Effector CD4-positive, alpha-beta T cell (primary cell): ENCODE measurements around the gene SHMT2.

ENCODE experiments used
- DNase-seq: peaks from one replicate; pipeline ENCODE4 v3.0.0-alpha.2; 2020

SHMT2 gene

GRCh38 chr12:57198329-57198728 is 31.2 kb upstream of the SHMT2 start:
- DNase-seq: no peak

DNA sequence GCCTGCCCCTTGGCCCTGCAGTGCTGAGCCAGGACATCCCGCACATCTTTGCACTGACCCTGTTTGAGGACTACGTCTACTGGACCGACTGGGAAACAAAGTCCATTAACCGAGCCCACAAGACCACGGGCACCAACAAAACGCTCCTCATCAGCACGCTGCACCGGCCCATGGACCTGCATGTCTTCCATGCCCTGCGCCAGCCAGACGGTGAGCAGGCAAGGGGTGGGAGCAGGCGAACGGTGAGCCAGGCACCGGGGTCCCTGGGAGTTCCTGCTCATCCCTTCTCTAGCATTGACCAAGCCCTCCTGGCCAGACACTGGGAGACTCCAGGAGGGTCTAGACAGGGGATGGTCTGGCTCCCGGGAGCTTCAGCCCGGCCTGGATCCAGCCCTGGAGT is 30.3 kb upstream of the SHMT2 start:
- DNase-seq: no peak

DNA sequence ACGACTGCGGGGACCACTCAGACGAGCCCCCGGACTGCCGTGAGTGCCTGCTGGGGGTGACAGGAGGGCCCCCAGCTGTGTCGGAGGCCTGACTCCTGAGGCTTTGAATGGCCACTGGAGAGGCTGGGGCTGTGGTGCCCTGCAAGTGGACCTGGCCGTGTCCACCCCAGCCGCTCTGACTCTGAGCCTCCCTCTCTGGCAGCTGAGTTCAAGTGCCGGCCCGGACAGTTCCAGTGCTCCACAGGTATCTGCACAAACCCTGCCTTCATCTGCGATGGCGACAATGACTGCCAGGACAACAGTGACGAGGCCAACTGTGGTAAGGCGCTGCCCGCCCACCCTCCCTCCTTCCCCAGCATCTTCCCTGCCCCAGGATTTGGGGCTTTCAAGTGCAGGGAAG is 29.0 kb upstream of the SHMT2 start:
- no peak for DNase-seq

GRCh38 chr12:57201219-57201618 is 28.3 kb upstream of the SHMT2 start:
- DNase-seq: no peak

DNA sequence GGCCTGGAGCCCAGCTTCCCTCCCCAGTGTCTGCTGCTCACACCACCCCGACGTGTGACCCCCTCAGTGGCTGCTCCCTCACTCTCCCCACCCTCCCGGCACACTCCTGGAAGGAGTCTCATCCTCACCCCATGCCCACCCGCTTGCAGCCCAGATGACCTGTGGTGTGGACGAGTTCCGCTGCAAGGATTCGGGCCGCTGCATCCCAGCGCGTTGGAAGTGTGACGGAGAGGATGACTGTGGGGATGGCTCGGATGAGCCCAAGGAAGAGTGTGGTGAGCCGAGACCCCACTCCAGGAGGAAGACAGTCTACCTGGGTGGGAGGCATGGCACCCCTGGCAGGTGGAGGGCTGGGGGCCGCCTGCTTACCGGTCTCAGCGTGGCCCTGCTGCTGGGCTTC is 27.9 kb upstream of the SHMT2 start:
- no peak for DNase-seq

GRCh38 chr12:57202321-57202720 is 27.2 kb upstream of the SHMT2 start:
- DNase-seq: no peak

DNA sequence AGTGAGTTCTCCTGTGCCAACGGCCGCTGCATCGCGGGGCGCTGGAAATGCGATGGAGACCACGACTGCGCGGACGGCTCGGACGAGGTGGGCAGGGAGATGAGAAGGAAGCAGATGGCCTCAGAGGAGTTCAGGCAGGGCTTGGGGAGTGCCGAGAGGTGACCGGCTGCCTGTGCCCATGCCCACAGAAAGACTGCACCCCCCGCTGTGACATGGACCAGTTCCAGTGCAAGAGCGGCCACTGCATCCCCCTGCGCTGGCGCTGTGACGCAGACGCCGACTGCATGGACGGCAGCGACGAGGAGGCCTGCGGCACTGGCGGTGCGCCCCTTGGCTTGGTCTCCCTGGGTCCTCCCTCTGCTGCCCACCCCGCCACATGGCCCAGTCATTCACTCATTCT is 26.3 kb upstream of the SHMT2 start:
- DNase-seq: no peak

GRCh38 chr12:57203791-57204190 is 25.7 kb upstream of the SHMT2 start:
- DNase-seq: no peak

DNA sequence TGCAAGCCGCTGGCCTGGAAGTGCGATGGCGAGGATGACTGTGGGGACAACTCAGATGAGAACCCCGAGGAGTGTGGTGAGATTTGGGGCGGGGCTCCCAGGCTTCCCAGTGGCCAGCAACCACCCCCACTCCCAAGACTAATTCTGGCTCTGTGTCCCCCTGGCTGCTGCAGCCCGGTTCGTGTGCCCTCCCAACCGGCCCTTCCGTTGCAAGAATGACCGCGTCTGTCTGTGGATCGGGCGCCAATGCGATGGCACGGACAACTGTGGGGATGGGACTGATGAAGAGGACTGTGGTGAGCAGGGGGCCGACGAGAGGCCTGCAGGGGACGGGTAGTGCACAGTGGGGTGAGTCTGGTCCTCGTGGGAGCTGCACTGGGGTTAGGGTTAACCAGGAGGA is 25.1 kb upstream of the SHMT2 start:
- DNase-seq: no peak

DNA sequence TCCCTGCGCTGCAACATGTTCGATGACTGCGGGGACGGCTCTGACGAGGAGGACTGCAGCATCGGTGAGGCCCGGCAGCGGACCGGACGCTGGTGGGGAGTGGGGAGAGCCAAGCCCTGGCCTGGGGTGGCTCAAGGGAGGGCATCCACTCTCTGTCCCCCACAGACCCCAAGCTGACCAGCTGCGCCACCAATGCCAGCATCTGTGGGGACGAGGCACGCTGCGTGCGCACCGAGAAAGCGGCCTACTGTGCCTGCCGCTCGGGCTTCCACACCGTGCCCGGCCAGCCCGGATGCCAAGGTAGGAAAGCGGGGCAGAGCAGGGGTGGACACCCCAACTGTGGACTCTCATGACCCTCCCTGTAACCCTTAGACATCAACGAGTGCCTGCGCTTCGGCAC is 24.3 kb upstream of the SHMT2 start:
- no peak for DNase-seq

DNA sequence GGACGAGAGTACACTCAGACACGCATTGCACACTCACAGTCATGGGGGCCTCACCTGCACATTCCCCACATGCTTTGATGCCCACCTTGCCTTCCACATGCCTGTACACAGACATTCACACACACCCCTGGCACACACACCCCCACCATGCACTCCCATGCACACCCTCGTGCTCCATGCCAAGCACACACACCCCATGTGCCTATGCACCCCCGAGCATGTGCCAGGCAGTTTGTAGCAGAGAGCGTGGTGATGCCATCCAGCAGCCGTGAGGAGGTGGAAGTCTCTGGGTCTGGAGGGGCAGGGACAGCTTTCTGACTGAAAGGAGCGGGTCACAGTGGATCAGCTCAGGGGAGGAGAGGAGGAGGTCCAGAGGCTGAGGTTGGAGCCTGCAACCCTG is 23.6 kb upstream of the SHMT2 start:
- no peak for DNase-seq

- no peak for DNase-seq
Measured at GRCh38 chr12:57207731-57208630, 21.5 kb upstream of the SHMT2 start.

DNA sequence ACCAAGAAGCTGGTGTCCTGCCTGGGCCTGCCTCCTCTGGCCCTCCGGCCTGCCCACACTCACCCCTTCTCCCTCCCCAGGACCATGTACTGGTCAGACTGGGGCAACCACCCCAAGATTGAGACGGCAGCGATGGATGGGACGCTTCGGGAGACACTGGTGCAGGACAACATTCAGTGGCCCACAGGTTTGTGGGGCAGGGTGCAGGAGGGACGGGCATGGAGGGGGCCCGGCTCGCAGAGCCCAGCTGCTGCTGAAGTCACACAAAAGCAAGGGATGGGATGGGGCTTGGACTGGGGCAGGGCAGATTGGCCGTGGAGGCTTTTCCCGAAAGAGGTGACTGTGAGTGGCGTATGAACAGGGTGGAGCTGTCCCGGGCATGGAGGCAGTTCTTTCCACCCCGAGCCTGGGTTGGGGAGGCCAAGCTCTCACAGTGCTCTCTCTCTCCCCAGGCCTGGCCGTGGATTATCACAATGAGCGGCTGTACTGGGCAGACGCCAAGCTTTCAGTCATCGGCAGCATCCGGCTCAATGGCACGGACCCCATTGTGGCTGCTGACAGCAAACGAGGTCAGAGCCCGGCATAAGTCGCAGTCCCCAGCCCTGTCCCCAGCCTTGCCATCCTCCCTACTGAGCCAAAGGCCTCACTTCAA is 20.8 kb upstream of the SHMT2 start:
- no peak for DNase-seq

DNA sequence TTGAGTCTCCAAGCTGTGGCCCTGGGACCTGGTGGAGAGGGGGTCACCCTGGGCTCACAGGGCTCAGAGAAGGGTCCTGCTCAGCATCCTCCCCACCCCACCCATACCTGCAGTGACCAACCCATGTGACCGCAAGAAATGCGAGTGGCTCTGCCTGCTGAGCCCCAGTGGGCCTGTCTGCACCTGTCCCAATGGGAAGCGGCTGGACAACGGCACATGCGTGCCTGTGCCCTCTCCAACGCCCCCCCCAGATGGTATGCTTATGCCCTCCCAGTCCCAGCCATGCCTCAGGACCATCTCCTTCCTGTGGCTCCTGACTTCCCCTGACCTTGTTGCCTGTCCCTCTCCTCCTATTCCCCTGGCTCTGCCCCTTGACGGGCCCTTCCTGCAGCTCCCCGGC is 19.6 kb upstream of the SHMT2 start:
- DNase-seq: no peak

GRCh38 chr12:57210461-57210860 is 19.1 kb upstream of the SHMT2 start:
- DNase-seq: no peak

DNA sequence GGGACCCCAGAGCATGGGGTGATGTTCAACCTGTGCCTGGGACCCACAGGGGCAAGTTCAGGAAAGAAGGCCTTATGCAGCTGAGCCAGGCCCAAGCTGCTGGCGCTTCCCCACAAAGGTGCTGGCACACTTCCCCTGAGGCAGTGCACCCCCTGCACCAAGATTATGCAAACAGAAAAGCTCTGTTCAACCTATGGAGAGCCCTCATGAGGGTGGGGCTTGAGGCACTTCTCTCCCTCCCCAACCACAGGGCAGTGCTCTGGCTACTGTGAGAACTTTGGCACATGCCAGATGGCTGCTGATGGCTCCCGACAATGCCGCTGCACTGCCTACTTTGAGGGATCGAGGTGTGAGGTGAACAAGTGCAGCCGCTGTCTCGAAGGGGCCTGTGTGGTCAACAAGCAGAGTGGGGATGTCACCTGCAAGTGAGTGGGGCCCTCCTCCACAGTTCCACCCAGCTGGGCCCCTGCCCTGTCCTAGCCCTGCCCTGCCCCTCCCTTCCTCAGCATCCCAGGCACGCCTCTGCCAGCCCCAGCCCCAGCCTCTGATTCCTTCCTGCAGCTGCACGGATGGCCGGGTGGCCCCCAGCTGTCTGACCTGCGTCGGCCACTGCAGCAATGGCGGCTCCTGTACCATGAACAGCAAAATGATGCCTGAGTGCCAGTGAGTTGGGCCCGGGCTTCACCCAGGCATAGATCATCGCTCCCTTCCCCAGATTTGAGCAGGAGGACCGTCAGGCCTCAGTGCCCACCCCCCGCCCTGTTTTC is 18.4 kb upstream of the SHMT2 start:
- no peak for DNase-seq

- DNase-seq: no peak
Measured at GRCh38 chr12:57211791-57212700, 17.5 kb upstream of the SHMT2 start.

GRCh38 chr12:57212701-57213057 is 16.8 kb upstream of the SHMT2 start:
- no peak for DNase-seq

DNA sequence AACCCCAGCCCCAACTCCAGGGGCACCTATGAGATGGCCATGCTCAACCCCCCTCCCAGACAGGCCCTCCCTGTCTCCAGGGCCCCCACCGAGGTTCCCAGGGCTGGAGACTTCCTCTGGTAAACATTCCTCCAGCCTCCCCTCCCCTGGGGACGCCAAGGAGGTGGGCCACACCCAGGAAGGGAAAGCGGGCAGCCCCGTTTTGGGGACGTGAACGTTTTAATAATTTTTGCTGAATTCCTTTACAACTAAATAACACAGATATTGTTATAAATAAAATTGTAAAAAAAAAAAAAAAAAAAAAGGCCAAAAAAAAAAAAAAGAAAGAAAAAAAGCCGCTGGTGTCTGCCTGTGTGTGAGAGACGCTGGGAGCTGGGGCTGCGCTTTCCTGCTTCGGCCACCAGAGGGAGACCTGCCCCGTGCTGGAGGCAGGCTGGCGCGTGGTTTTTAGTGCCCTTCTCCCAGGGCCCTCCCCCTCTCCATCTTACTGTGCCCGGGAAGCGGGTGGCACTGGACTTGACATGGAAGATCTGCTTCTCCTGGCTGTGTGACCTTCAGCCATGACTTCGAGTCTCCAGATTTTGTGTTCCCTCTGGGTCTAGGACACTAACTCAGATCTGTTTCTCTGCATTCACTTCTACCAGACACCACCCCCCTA is 16.3 kb upstream of the SHMT2 start:
- peak; percentile 79 for DNase-seq

- no peak for DNase-seq
Measured at GRCh38 chr12:57213763-57214397, 15.6 kb upstream of the SHMT2 start.

DNA sequence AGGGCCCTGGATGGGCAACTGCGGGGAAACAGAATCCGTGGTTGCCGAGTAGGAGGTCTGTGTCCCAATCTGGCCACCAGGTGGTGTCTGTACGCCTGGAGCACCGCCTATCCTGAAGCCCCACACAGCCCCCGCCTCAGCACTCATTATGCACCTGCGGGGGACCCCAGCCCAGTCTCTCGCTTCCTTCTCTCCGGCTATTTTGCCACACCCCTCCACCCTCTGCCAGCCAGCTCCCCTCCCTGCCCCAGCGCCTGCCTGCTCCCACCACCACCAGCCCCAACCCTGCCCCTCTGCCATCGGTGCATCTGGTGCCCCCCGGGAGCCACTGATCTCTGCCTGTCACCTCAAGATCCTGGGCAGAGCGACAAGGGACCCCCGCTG is 15.1 kb upstream of the SHMT2 start:
- peak; percentile 64 for DNase-seq

DNA sequence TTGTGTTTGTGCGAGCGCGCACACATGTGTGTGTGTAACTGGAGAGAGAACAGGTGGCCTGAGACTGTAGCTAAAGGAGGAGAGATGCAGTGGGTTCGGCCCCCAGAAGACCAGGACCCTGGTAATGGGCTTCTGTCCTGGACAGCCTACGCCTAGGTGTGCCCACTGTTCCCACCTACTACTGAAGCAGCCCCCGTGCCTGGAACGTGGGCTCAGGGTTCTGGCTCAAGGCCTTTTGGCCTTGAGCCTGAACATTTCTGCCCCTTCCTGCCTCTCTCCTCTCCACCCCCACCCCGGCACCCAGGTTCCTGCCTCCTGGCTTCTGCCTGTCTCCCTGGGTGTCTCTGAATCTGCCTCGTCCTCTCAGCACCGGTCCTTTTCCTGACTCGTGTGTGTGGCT is 14.4 kb upstream of the SHMT2 start:
- no peak for DNase-seq
